Lower leg skin (tissue), 3 donors: ENCODE data around the gene KCTD13.

Experiments
- CTCF ChIP-seq, 3 donors: fragments of 450-650 bp; IDR thresholded peaks; one replicate each; pipeline ENCODE4 v1.5.1; 2016; ENCODE audit warnings: antibody characterized with exemption in 3 of 3, mild to moderate bottlenecking in 3 of 3, moderate library complexity in 2 of 3
- POLR2A ChIP-seq, 2 donors: fragments of 450-650 bp; IDR thresholded peaks; one replicate each; pipeline ENCODE4 v1.6.1; 2016 to 2017; ENCODE audit warnings: antibody characterized with exemption in 2 of 2, mild to moderate bottlenecking in 1 of 2, moderate library complexity in 1 of 2

- TF ChIP-seq CTCF (IDR thresholded peaks at IDR 0.05), result no peak
- no peak for TF ChIP-seq POLR2A (IDR thresholded peaks at IDR 0.05)
Observed at GRCh38 chr16:29943846-29944799, 18.1 kb upstream of the KCTD13 start.
